ENCODE results near the gene WDR45B. TPM values are rescaled to one million over a fixed set of nuclear protein-coding genes. Genes with fewer than 3 reads are reported as not detected.

WDR45B gene
- total RNA-seq, 1 experiment from 2014 or later: 84.9 TPM

- no peak overlapping the region for H2AFZ ChIP-seq
- no peaks in the 10 kb centered on the region for H3F3A ChIP-seq (ENCODE audit: insufficient read depth, low read depth)
- no peak overlapping the region for H3K27ac ChIP-seq
- no TSS peak for BruUV-seq (replicated peaks)
- no peak overlapping the region for H3K4me3 ChIP-seq
- no peak for DNase-seq
- H3K9me3 ChIP-seq (ENCODE audit: insufficient read depth, low read depth): no peaks in the 10 kb centered on the region
- no peaks in the 10 kb centered on the region for H3K36me3 ChIP-seq (ENCODE audit: low read depth)
- no peaks in the 10 kb centered on the region for H3K4me1 ChIP-seq (replicated peaks; ENCODE audit: insufficient read depth)
- peaks cover 5% of the 10 kb centered on the region; the same call in 1 of the 2 replicates for H4K20me1 ChIP-seq (ENCODE audit: insufficient read depth)
- TF ChIP-seq CTCF (conservative IDR thresholded peaks at IDR 0.05) (no peak), EZH2 (IDR thresholded peaks at IDR 0.05; ENCODE audit: low read depth) (no peak)
- H3K27me3 ChIP-seq (ENCODE audit: insufficient read depth, low read depth): no peaks in the 10 kb centered on the region
- H3K9me2 ChIP-seq (ENCODE audit: insufficient read depth): no peaks in the 10 kb centered on the region
- ChIA-PET POLR2A (ENCODE audit: unreplicated experiment) (no interaction called here), CTCF (no interaction called here)
- no peaks in the 10 kb centered on the region for H3K79me2 ChIP-seq (ENCODE audit: low read depth)
- intact Hi-C loops (cut with micrococcal nuclease; ENCODE audit: unreplicated experiment): no loop called here
- H3K4me2 ChIP-seq: no peak overlapping the region
These were observed 24.5 kb downstream of the WDR45B start for GRCh38 chr17:82623707-82624106.

- Histone ChIP-seq H3K27me3 (ENCODE audit: insufficient read depth, low read depth) (no peaks in the 10 kb centered on the region), H3K9me3 (ENCODE audit: insufficient read depth, low read depth) (no peaks in the 10 kb centered on the region), H3K27ac (no peak overlapping the region), H3K4me2 (no peak overlapping the region), H3K4me3 (no peak overlapping the region), H4K20me1 (ENCODE audit: insufficient read depth) (no peaks in the 10 kb centered on the region), H3K79me2 (ENCODE audit: low read depth) (no peaks in the 10 kb centered on the region), H2AFZ (no peak overlapping the region), H3K36me3 (ENCODE audit: low read depth) (no peaks in the 10 kb centered on the region), H3F3A (ENCODE audit: insufficient read depth, low read depth) (no peaks in the 10 kb centered on the region), H3K9me2 (ENCODE audit: insufficient read depth) (no peaks in the 10 kb centered on the region), H3K4me1 (replicated peaks; ENCODE audit: insufficient read depth) (no peaks in the 10 kb centered on the region)
- no TSS peak for BruUV-seq (replicated peaks)
- ChIA-PET CTCF (no interaction called here), POLR2A (ENCODE audit: unreplicated experiment) (no interaction called here)
- TF ChIP-seq CTCF (conservative IDR thresholded peaks at IDR 0.05): no peak
- TF ChIP-seq EZH2 (IDR thresholded peaks at IDR 0.05; ENCODE audit: low read depth): no peak
- DNase-seq: no peak
- intact Hi-C loops (cut with micrococcal nuclease; ENCODE audit: unreplicated experiment): no loop called here
These were observed 28.6 kb downstream of the WDR45B start for GRCh38 chr17:82619641-82620040.

- Histone ChIP-seq H3K4me3 (no peak overlapping the region), H4K20me1 (ENCODE audit: insufficient read depth) (no peaks in the 10 kb centered on the region), H3K27ac (no peak overlapping the region), H3K9me2 (ENCODE audit: insufficient read depth) (no peaks in the 10 kb centered on the region), H3F3A (ENCODE audit: insufficient read depth, low read depth) (no peaks in the 10 kb centered on the region), H2AFZ (no peak overlapping the region), H3K79me2 (ENCODE audit: low read depth) (no peaks in the 10 kb centered on the region), H3K36me3 (ENCODE audit: low read depth) (no peaks in the 10 kb centered on the region), H3K4me2 (no peak overlapping the region), H3K27me3 (ENCODE audit: insufficient read depth, low read depth) (no peaks in the 10 kb centered on the region), H3K4me1 (replicated peaks; ENCODE audit: insufficient read depth) (no peaks in the 10 kb centered on the region), H3K9me3 (ENCODE audit: insufficient read depth, low read depth) (no peaks in the 10 kb centered on the region)
- TF ChIP-seq EZH2 (IDR thresholded peaks at IDR 0.05; ENCODE audit: low read depth) (no peak), CTCF (conservative IDR thresholded peaks at IDR 0.05) (no peak)
- intact Hi-C loops (cut with micrococcal nuclease; ENCODE audit: unreplicated experiment): no loop called here
- DNase-seq: no peak
- POLR2A ChIA-PET (ENCODE audit: unreplicated experiment): no interaction called here
- CTCF ChIA-PET: no interaction called here
- BruUV-seq (replicated peaks): no TSS peak
These were observed 29.0 kb downstream of the WDR45B start for GRCh38 chr17:82619211-82619610.

Data from PC-9 (cell line).